Activated T-cell treated with anti-CD3 and anti-CD28 coated beads for 48 hours (primary cell): ENCODE results near the gene MILR1.

ENCODE experiments used
- DNase-seq: peaks from one replicate; pipeline ENCODE4 v3.0.0-alpha.2; 2020; ENCODE audit warnings: low read depth

Gene MILR1

DNA sequence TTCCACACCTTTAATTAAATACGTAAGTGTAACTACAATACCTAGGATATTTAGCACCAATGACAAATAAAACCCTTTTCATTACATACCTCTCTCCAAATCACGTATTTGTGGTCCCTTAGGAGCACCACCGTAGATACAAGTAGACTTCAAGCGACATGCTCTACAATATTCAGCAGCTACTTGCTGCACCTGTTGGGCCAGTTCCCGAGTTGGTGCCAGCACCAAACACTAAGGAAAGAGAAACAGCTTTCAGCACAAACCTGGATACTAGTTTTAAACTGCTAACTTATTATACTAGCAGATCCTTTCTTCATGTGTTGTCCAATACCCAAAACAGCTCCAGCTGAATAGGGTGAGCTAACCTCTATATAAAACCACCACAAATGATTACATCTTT is 54.4 kb downstream of the MILR1 start:
- DNase-seq = no peak

DNA sequence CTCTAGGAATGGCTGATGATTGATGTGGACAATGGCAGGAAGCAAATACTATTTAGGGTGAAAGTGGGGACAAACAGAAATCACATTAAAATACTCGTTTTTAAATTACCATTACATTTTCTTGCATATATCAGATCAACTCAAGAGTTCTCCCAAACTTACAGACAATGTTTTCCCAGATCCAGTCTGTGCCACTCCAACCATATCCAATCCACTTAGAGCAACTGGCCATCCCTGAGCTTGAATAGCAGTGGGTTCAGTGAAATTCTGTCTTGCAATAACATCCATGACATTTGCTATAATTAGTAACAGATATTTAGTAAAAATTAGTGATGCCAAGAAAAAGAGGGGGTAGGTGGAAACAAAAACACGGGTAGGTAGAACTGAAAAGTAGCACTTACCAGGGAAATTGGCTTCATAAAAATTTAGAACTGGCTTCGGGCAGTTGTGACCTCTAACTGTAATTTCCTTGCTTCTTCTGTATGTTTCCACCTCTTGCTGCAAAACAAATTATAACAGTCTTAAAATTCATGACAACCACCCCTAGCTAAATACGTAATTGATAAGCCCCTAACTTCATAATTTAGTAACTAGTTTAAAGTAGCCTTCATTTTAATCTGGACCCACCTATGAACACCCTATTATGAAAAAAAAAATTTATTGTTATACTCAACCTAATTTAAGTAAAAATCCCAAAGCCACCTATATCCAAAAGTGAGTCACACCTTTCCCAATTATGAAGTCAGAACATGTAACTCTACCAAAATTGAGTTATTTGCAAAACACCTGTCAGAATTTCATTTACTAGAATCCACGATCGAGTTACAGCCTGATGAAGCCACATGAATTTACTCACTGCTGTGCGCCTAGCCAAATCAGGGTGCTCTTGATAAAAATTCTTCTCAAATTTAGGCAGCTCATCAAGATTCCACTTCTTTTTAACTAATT is 55.2 kb downstream of the MILR1 start:
- no peak for DNase-seq

DNA sequence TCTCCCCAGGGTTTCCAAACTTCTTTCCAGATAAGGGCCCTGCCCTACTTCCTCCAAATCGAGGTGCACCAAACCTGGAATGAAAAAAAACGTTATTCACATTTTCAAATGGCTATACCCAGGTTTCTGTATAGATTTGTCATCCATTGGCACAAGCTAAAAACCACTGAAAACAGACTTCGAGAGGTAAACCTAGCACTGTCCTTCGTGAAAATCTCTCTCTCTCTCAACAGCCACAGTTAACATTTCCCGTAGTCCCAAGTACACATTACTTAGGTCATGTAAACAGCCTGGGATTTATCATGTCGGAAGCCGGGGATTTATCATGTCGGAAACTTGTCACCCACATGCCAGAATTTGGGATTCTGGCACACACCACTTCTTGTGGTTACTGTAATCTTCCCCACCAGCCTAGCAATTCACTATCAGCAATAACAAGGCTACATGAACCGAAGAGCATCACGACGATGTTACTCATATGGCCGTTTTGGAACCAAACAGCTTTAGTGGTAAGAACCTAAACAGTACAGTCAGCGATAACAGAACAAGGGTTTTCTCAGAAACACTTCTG is 55.9 kb downstream of the MILR1 start:
- no peak for DNase-seq

DNA sequence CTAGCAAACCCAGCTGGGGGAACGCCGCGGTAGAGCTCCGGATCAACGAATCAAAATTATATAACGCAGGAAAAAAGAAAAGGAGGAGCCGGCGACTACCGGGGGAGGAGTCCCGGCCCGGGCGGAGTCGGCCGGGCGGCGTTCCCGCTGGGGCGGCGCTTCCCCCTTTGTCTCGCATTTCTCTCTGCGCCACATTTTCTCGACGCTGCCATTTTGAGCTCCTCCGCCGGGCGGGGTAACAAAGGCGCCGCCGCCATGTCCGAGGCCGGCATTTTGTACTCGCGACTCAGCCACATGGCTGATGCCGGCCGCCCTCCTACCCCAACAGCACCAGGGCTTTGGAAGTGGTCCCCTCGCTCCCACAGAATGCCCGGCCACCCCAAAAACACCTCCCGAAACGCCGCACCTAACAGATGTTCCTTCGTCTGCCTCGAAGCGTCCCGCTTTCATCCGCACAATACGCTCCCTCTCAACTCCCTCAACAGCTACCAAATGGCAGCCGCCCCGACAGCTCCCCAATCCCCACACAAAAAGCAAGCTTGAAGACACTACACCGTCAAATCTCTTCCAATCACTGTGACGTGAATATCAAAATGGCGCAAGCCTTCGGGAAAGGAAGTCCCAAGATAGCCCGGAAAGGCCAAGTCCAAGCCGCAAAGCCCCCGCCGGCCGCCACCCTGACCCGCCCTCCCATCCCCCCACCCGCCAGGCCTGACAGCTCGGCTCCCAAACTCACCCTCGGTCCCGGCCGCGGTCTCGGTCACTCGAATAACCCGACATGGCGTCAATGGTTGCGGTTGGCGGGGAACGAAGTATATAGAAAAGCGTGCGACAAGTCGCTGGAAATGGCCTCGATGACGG is 56.7 kb downstream of the MILR1 start:
- DNase-seq = peak; percentile 76

DNA sequence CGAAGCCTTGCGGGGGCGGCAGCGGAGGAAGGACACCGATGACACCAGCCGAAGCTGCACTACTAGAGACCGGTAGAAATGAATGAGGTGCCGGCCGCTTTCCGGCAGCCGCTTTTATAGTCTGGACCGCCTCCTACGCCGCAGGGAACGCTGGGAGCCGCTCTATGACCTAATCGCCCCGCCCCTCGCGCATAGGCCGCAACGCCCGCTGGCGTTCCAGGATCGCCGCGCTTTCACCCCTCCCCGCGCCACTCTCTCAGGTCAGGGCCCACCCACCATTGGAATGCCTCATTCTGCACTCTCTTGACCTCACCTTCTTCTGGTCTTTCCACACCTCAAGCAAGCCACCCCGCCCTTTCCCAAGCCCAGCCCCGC is 57.3 kb downstream of the MILR1 start, which contains the start of gene DDX5:
DDX5 (minus strand) TSS at position 89 of the 375 bp plus-strand sequence. CDS start 170 bp downstream, outside the sequence.
- DNase-seq = peak; percentile 96

DNA sequence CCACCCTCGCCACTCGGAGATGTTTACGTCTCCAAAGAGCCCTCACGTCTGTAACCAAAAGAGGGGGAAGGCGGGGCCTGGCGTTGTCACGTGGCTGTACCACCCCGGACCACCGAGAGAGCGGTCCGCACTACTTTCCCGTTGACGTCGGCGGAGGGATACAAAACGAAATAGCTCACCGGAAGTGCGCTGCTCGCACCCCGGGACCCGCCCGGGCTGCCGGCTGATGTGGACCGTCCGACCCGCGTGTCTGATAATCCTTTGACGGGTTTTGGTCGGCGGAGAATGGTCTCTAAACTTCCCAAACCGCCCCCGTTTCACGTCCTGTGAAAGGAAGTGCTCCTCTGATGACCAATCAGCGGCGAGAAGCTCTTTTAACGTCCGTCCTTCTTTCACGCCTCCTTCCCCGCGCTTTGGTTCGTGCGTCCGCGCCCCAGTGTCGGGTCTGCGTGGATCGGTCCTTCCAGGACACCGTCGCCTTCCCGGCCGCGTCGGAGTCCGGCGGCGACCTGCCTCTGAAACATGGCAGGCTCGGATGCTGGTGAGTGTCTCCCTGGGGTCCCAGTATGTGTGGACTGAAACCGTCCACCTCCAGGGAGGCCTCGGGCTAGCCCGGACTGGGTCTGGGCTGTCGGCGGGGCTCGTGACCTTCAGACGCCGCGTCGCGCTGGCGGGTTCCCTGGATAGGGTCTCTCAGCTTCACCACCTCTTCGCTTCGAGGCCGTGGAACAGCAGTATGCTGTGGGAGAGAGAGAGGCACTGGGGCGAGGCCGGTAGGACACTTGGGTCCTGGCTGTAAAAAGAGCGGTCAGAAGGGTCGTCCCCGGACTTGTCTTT is 57.9 kb downstream of the MILR1 start, which contains the start of gene CEP95:
CEP95 (plus strand) TSS at position 402 of the 837 bp plus-strand sequence; CDS start at position 523, 121 bp downstream.
- DNase-seq = peak; percentile 92

DNA sequence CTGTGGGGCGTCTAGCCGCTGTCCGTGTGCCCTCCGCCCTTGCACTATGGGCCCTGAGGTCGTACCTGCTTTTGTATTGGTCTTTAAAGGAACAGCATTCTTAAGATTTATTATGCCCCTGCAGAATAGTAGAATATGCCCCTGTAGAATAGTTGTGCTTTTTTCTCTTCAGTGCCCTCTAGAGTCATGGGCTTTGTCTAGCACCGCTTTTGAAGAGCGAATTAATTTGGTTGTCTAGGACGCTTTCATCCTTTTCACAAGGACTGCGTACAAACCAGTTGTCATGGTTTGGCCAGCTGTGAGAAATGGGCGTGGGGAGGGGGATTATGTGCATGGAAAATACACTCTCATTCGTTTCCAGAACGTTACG is 58.5 kb downstream of the MILR1 start:
- DNase-seq = no peak

DNA sequence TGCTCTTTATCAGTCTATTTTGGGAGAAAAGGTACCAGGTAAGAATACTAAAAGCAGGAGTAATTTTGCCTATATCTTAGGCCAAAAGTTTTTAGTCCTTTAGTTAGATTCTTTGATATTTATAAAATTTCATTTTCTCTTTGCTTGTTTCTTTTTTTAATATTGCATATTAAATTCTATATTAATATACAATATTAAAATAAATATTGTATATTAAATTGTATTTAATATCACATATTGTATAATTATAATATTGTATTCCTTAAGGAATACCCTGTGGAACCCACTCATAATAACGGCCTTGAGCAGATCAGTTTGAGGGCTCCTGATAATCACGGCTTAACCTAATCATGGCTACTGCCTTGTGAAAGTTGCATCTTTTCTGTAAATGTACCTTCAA is 59.8 kb downstream of the MILR1 start:
- DNase-seq = no peak

DNA sequence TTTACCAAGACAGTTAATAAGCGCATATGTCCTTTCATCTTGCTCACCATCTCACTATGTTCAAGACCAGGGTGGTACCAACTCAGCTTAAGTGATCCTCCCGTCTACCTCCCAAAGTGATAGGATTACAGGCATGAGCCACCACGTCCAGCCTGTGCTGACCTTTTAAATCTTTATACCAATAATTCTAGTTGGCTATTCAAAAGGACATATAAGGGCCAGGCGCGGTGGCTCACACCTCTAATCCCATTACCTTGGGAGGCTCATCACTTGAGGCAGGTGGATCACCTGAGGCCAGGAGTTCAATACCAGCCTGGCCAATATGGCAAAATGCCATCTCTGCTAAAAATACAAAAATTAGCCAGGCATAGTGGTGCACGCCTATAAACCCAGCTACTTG is 60.3 kb downstream of the MILR1 start:
- DNase-seq = no peak

DNA sequence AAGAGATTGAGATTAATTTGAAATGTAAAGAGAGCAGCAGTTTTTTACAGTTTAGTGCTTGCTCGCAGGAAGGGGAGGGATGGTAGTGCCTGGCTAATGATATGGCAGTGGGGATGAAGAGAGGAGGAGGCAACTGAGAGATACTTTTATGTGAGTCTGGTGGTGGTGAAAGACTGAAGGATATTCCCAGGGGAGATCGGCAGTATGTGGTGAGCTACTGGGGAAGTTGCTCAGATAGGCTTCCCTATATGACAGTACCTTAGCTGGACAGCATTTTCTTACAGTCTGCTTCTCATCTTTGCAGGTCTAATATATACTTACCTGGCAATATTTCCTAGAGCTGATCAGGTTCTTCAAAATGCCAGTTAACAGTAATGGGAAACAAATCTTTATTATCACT is 66.5 kb downstream of the MILR1 start:
- no peak for DNase-seq

DNA sequence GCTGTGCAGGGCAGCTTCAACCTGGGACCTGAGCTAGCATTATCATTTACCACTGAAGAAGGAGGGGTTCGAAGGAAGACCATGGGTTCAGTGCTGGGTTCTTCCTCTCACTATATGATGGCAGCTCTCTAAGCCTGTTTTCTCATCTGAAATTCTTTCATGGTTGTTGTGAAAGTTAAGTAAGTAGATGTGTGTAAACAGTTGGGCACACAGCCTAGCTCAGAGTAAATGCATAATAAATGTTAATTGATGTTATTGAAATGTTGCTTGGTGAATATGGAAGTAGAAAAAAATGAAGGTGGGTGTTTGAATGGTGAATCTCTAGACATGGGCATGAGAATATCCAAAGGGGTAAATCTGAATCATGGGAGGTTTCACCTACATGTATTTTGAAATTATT is 66.9 kb downstream of the MILR1 start:
- no peak for DNase-seq
